Measurements from ENCODE around the gene DHX15.

Gene DHX15

DNA sequence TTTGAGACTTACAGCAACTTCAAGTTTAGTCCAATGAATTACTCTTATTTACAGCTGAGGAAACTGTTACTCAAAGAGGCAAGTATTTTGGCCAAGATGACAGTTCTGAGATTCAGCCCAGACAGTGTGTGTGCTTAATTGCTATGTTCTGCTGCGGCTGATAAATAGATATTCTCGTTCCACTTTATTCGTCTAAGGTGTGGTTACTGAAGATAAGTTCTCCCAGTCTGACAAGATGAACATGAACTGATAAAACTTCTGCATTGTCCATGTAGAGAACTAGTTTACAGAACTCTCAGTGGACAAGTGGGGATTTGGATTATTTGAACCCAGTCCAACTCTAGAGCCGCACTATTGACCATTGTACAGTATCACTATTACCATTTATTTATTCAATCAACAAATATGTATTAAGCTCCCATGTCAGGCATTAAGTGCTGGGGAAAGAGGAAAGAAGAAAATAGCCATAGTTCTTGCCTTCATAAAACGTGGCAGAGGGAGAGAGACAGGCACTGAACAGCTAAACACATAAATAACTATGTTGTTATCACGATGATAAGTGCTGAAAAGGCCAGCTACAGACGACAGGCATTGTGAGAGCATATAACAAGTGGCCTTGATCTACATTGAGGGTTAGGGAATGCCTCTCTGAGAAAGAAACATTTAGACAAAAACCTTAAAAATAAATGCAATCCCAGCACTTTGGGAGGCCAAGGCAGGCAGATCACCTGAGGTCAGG is 4.0 kb upstream of the DHX15 start:
- Histone ChIP-seq H2BK12ac (ENCODE audit: low read length) (no peak overlapping the region), H4K8ac (ENCODE audit: low read depth, low read length) (no peak overlapping the region)

DNA sequence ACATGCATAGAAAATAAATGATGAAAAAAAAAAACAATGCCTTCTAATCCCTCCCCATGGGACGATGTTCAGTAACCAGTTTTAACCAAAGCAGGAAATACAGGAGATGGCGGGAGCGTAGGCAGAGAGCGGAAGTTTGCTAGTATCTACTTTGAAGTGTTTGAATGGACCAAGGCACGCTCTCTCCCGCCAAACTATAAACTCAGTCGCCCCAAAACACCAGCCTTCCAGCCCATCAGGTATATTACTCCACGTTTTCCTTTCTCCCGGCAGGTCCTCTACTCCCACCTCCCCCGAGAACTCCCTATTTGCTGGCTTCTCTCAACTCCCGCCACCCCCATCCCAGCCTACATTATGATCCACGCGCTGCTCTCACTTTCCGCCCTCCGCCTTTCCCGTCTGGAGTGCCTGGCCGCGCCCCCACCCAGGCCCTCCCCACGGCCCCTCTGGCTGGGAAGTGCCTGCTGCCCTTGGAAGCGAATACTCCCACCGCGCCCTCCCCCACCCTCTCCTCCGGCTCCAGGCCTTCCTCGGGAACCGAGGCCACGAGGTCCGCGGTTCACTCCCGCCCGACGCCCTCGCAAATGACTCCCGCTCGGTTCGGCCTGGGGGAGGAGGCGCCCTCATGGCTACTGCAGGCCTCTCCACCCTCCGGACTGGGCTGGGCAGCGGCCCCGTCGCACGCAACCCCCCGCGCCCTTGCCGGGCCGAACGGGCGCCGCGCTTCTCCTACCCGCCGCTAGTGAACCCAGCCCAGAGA is 723 bp downstream of the DHX15 start:
- DNase-seq (ENCODE audit: low spot score), result peak; percentile 33
- Histone ChIP-seq H3K9me3 (replicated peaks in 1 of 2; ENCODE audit: control insufficient read depth in 2 of 2, insufficient read depth in 1 of 2, low read depth in 1 of 2, low read length in 2 of 2) (peaks cover 0 to 26% of the 10 kb centered on the region in 2 donors), H2BK12ac (ENCODE audit: low read length) (peak overlapping the region; percentile 49), H3K36me3 (replicated peaks in 1 of 2; ENCODE audit: control insufficient read depth in 2 of 2, insufficient read depth in 2 of 2, low read length in 2 of 2) (peaks cover 0 to 40% of the 10 kb centered on the region in 2 donors), H2AFZ (ENCODE audit: low read length) (peak overlapping the region; percentile 91), H2BK5ac (ENCODE audit: low read length) (peak overlapping the region; percentile 97), H3K9ac (ENCODE audit: low read depth, low read length, poor library complexity) (peak overlapping the region; percentile 99), H3K14ac (ENCODE audit: low read length) (peak overlapping the region; percentile 99), H2AK5ac (ENCODE audit: low read depth, low read length) (peak overlapping the region; percentile 99), H2BK15ac (ENCODE audit: low read length) (no peak overlapping the region), H3K4ac (ENCODE audit: low read length) (peak overlapping the region; percentile 100), H3K23ac (ENCODE audit: low read depth, low read length, poor library complexity) (peak overlapping the region; percentile 87), H3K27me3 (ENCODE audit: control insufficient read depth in 3 of 3, insufficient read depth in 3 of 3, low read depth in 1 of 3, low read length in 3 of 3) (no peaks in the 10 kb centered on the region), H3K4me1 (ENCODE audit: control insufficient read depth in 2 of 2, insufficient read depth in 1 of 2, low read depth in 1 of 2, low read length in 2 of 2) (no peaks in the 10 kb centered on the region), H2BK120ac (ENCODE audit: low read depth, low read length) (peak overlapping the region; percentile 14), H3K79me1 (ENCODE audit: low read depth, low read length) (peaks cover 4% of the 10 kb centered on the region), H3K27ac (replicated peaks; ENCODE audit: low read length) (peak overlapping the region; percentile 81), H3K18ac (ENCODE audit: low read length) (peak overlapping the region; percentile 99), H3K4me3 (ENCODE audit: low read length in 2 of 2) (peak overlapping the region; percentile 91 to 98), H4K91ac (ENCODE audit: low read depth, low read length, poor library complexity) (peak overlapping the region; percentile 98), H4K8ac (ENCODE audit: low read depth, low read length) (peak overlapping the region; percentile 5), H3K4me2 (ENCODE audit: insufficient read depth, low read length, poor library complexity, severe bottlenecking) (peak overlapping the region; percentile 36)
- WGBS, 2 donors (ENCODE audit: extremely low coverage in 2 of 2, insufficient read length in 2 of 2, insufficient replicate concordance in 1 of 2), result no CpG with 5 or more reads among the region's 51 CpGs

More for the DNA sequence above, 4.0 kb upstream of the DHX15 start:
- Histone ChIP-seq H3K9ac (ENCODE audit: low read depth, low read length, poor library complexity) (no peak overlapping the region), H3K4me2 (ENCODE audit: insufficient read depth, low read length, poor library complexity, severe bottlenecking) (no peak overlapping the region), H3K14ac (ENCODE audit: low read length) (no peak overlapping the region), H2AFZ (ENCODE audit: low read length) (no peak overlapping the region), H2BK5ac (ENCODE audit: low read length) (no peak overlapping the region), H3K27ac (replicated peaks; ENCODE audit: low read length) (no peak overlapping the region), H3K23ac (ENCODE audit: low read depth, low read length, poor library complexity) (no peak overlapping the region), H3K4me3 (ENCODE audit: low read length in 2 of 2) (no peak overlapping the region), H3K36me3 (replicated peaks in 1 of 2; ENCODE audit: control insufficient read depth in 2 of 2, insufficient read depth in 2 of 2, low read length in 2 of 2) (no peaks in the 10 kb centered on the region), H3K4ac (ENCODE audit: low read length) (no peak overlapping the region), H2BK120ac (ENCODE audit: low read depth, low read length) (no peak overlapping the region), H3K27me3 (ENCODE audit: control insufficient read depth in 3 of 3, insufficient read depth in 3 of 3, low read depth in 1 of 3, low read length in 3 of 3) (no peaks in the 10 kb centered on the region), H4K91ac (ENCODE audit: low read depth, low read length, poor library complexity) (no peak overlapping the region), H3K9me3 (replicated peaks in 1 of 2; ENCODE audit: control insufficient read depth in 2 of 2, insufficient read depth in 1 of 2, low read depth in 1 of 2, low read length in 2 of 2) (peaks cover 3 to 4% of the 10 kb centered on the region in 2 donors), H3K18ac (ENCODE audit: low read length) (no peak overlapping the region), H3K79me1 (ENCODE audit: low read depth, low read length) (peaks cover 4% of the 10 kb centered on the region), H2BK15ac (ENCODE audit: low read length) (no peak overlapping the region), H2AK5ac (ENCODE audit: low read depth, low read length) (no peak overlapping the region), H3K4me1 (ENCODE audit: control insufficient read depth in 2 of 2, insufficient read depth in 1 of 2, low read depth in 1 of 2, low read length in 2 of 2) (no peaks in the 10 kb centered on the region)
- WGBS, 2 donors (ENCODE audit: extremely low coverage in 2 of 2, insufficient read length in 2 of 2, insufficient replicate concordance in 1 of 2), result no CpG with 5 or more reads among the region's 7 CpGs
- no peak for DNase-seq (ENCODE audit: low spot score)

DNA sequence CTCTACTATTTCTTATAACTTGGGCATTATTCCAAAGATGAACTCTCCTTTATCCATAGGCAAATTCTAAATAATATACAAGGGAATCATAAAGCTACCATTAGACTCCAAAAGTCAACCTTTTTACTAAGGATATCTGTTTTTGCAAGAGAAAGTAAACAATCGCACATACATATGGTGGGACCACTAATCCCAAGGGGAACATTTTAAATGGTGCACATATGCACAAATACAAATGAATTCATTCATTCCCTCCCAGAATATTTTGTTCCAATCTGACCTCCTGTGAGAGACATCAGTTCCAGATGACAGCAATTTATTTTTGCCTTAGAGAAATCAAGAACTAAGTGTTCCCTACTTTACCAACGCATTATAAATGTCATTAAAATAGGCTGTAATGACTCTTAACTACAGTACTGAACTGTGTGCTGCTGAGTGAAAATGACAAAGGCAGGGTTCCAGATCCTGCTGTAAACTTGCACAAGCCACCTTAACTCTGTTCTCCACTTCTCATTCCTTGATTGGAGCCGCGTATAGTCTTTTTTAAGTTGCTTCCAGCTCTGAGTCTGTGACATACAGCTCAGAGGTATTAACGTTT is 2.0 kb downstream of the DHX15 start:
- Histone ChIP-seq H2BK120ac (ENCODE audit: low read depth, low read length) (no peak overlapping the region), H3K9ac (ENCODE audit: low read depth, low read length, poor library complexity) (no peak overlapping the region), H3K27ac (replicated peaks; ENCODE audit: low read length) (no peak overlapping the region), H2BK15ac (ENCODE audit: low read length) (no peak overlapping the region), H2BK5ac (ENCODE audit: low read length) (no peak overlapping the region), H3K23ac (ENCODE audit: low read depth, low read length, poor library complexity) (no peak overlapping the region), H3K18ac (ENCODE audit: low read length) (no peak overlapping the region), H2AFZ (ENCODE audit: low read length) (no peak overlapping the region), H3K27me3 (ENCODE audit: control insufficient read depth in 3 of 3, insufficient read depth in 3 of 3, low read depth in 1 of 3, low read length in 3 of 3) (no peaks in the 10 kb centered on the region), H3K4me1 (ENCODE audit: control insufficient read depth in 2 of 2, insufficient read depth in 1 of 2, low read depth in 1 of 2, low read length in 2 of 2) (no peaks in the 10 kb centered on the region), H2AK5ac (ENCODE audit: low read depth, low read length) (no peak overlapping the region), H4K8ac (ENCODE audit: low read depth, low read length) (no peak overlapping the region), H3K79me1 (ENCODE audit: low read depth, low read length) (peaks cover 4% of the 10 kb centered on the region), H3K9me3 (replicated peaks in 1 of 2; ENCODE audit: control insufficient read depth in 2 of 2, insufficient read depth in 1 of 2, low read depth in 1 of 2, low read length in 2 of 2) (peaks cover 0 to 28% of the 10 kb centered on the region in 2 donors), H3K4ac (ENCODE audit: low read length) (no peak overlapping the region), H3K4me3 (ENCODE audit: low read length in 2 of 2) (peak overlapping the region; percentile 73 to 91), H3K36me3 (replicated peaks in 1 of 2; ENCODE audit: control insufficient read depth in 2 of 2, insufficient read depth in 2 of 2, low read length in 2 of 2) (peaks cover 0 to 53% of the 10 kb centered on the region in 2 donors), H2BK12ac (ENCODE audit: low read length) (no peak overlapping the region), H3K14ac (ENCODE audit: low read length) (no peak overlapping the region), H4K91ac (ENCODE audit: low read depth, low read length, poor library complexity) (no peak overlapping the region), H3K4me2 (ENCODE audit: insufficient read depth, low read length, poor library complexity, severe bottlenecking) (peak overlapping the region; percentile 73)
- no CpG with 5 or more reads among the region's 5 CpGs for WGBS, 2 donors (ENCODE audit: extremely low coverage in 2 of 2, insufficient read length in 2 of 2, insufficient replicate concordance in 1 of 2)
- DNase-seq (ENCODE audit: low spot score), result no peak

DNA sequence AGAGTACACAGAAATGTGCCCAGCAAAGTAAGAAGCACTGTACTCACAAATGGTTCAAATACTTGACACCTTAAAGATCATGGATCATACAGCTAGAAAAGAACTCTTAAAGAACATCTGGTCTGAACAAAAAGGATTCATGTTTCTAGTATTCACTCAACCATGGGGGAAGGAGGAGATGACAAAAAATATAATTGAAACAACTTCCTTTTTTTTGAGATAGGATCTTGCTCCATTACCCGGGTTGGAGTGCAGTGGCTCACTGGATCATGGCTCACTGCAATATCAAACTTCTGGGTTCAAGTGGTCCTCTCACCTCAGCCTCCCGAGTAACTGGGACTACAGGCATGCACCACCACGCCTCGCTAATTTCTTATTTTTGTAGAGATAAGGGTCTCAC is 6.0 kb downstream of the DHX15 start:
- no CpG with 5 or more reads among the region's 4 CpGs for WGBS, 2 donors (ENCODE audit: extremely low coverage in 2 of 2, insufficient read length in 2 of 2, insufficient replicate concordance in 1 of 2)
- H4K8ac ChIP-seq (ENCODE audit: low read depth, low read length), result no peak overlapping the region
- H3K9me3 ChIP-seq (replicated peaks in 1 of 2; ENCODE audit: control insufficient read depth in 2 of 2, insufficient read depth in 1 of 2, low read depth in 1 of 2, low read length in 2 of 2), result peaks cover 2 to 44% of the 10 kb centered on the region in 2 donors
- no peak overlapping the region for H3K4me2 ChIP-seq (ENCODE audit: insufficient read depth, low read length, poor library complexity, severe bottlenecking)
- no peaks in the 10 kb centered on the region for H3K27me3 ChIP-seq (ENCODE audit: control insufficient read depth in 3 of 3, insufficient read depth in 3 of 3, low read depth in 1 of 3, low read length in 3 of 3)
- H3K4ac ChIP-seq (ENCODE audit: low read length), result no peak overlapping the region
- no peak overlapping the region for H2AK5ac ChIP-seq (ENCODE audit: low read depth, low read length)
- H3K4me3 ChIP-seq (ENCODE audit: low read length in 2 of 2), result no peak overlapping the region
- H3K4me1 ChIP-seq (ENCODE audit: control insufficient read depth in 2 of 2, insufficient read depth in 1 of 2, low read depth in 1 of 2, low read length in 2 of 2), result peaks cover 0 to 3% of the 10 kb centered on the region in 2 donors
- H3K18ac ChIP-seq (ENCODE audit: low read length), result no peak overlapping the region
- DNase-seq (ENCODE audit: low spot score), result no peak
- H3K9ac ChIP-seq (ENCODE audit: low read depth, low read length, poor library complexity), result no peak overlapping the region
- no peak overlapping the region for H3K14ac ChIP-seq (ENCODE audit: low read length)
- no peak overlapping the region for H4K91ac ChIP-seq (ENCODE audit: low read depth, low read length, poor library complexity)
- no peak overlapping the region for H2BK5ac ChIP-seq (ENCODE audit: low read length)
- no peak overlapping the region for H2BK15ac ChIP-seq (ENCODE audit: low read length)
- no peak overlapping the region for H3K27ac ChIP-seq (replicated peaks; ENCODE audit: low read length)
- peaks cover 12 to 93% of the 10 kb centered on the region in 2 donors for H3K36me3 ChIP-seq (replicated peaks in 1 of 2; ENCODE audit: control insufficient read depth in 2 of 2, insufficient read depth in 2 of 2, low read length in 2 of 2)
- H2AFZ ChIP-seq (ENCODE audit: low read length), result no peak overlapping the region
- no peak overlapping the region for H2BK120ac ChIP-seq (ENCODE audit: low read depth, low read length)
- no peaks in the 10 kb centered on the region for H3K79me1 ChIP-seq (ENCODE audit: low read depth, low read length)
- no peak overlapping the region for H3K23ac ChIP-seq (ENCODE audit: low read depth, low read length, poor library complexity)
- no peak overlapping the region for H2BK12ac ChIP-seq (ENCODE audit: low read length)

Data from neuronal stem cell (in vitro differentiated cells).